DOHH2 (cell line): ENCODE data around the gene GALNT12.

ENCODE experiments used
- CTCF ChIP-seq: fragments of 200-600 bp; sonication (generic); IDR thresholded peaks from one replicate; pipeline ENCODE4 v1.5.1; 2014; ENCODE audit warnings: antibody characterized with exemption, mild to moderate bottlenecking, low read depth, low read length; ENCODE audit not compliant: poor library complexity, severe bottlenecking
- EZH2phosphoT487 ChIP-seq: fragments of 200-600 bp; sonication (generic); IDR thresholded peaks from 2 replicates; pipeline ENCODE4 v1.6.1; 2017; ENCODE audit warnings: borderline replicate concordance, mild to moderate bottlenecking, antibody characterized with exemption, low read length, moderate library complexity, mixed read lengths

GRCh38 chr9:98766586-98766985 lies 40.9 kb upstream of the GALNT12 start:
- TF ChIP-seq CTCF (no peak), EZH2phosphoT487 (no peak)
